ENCODE results near the gene S100A1. TPM values are rescaled to one million over a fixed set of nuclear protein-coding genes. Genes with fewer than 3 reads are reported as not detected.
A peak's percentile ranks its signal among the peaks of the same experiment; 100 is the strongest.

S100A1 gene
- total RNA-seq, 1 donor from 2014 or later: not detected

DNA sequence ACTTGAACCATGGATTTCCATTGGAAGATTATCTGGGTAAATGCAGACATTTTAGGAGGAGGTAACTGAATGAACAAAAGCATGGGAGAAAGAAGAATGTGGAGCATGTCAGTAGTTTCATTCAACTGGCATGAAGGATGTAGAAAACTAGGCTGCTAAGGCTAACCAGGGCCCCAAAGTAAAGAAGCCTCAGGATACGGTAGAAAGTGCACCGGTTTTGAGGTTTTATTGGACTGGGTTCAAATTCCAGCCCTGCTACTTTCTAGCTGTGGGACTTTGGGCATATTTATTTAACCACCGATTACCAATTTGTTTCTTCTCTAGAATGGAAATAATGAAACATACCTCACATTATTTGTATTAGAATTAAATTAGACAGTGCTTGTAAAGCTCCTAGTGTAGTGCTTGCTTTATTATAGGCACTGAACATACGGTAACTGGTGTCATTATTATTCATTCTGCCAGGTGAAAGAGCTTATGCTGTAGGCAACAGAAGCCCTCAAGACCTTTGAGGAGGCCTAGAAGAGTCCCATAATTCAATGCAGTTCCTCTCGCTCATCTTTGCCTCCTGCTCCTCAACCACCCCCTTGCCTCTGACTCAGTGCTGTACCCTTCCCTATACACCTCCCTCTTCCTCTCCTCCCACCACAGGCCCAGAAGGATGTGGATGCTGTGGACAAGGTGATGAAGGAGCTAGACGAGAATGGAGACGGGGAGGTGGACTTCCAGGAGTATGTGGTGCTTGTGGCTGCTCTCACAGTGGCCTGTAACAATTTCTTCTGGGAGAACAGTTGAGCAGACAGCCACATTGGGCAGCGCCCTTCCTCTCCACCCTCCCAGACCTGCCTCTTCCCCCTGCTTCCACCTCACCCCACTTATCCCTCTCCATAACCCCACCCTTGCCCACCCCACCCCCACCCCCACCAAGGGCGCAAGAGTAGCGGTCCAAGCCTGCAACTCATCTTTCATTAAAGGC is 3.1 kb downstream of the S100A1 start:
- no peak overlapping the region for H3K4me3 Mint-ChIP-seq (ENCODE audit: low read depth)
- DNase-seq (ENCODE audit: low spot score, unreplicated experiment): no peak
- TF ChIP-seq CTCF (IDR thresholded peaks at IDR 0.05; ENCODE audit: unreplicated experiment): no peak
- H3K27ac Mint-ChIP-seq: peak overlapping the region; percentile 80
- H3K27me3 Mint-ChIP-seq: no peaks in the 10 kb centered on the region
- peaks cover 35% of the 10 kb centered on the region for H3K4me1 Mint-ChIP-seq (ENCODE audit: low read depth)
- H3K36me3 Mint-ChIP-seq (ENCODE audit: insufficient read depth): peaks cover 4% of the 10 kb centered on the region
- peaks cover 4% of the 10 kb centered on the region for H3K9me3 Mint-ChIP-seq (ENCODE audit: low read depth)

DNA sequence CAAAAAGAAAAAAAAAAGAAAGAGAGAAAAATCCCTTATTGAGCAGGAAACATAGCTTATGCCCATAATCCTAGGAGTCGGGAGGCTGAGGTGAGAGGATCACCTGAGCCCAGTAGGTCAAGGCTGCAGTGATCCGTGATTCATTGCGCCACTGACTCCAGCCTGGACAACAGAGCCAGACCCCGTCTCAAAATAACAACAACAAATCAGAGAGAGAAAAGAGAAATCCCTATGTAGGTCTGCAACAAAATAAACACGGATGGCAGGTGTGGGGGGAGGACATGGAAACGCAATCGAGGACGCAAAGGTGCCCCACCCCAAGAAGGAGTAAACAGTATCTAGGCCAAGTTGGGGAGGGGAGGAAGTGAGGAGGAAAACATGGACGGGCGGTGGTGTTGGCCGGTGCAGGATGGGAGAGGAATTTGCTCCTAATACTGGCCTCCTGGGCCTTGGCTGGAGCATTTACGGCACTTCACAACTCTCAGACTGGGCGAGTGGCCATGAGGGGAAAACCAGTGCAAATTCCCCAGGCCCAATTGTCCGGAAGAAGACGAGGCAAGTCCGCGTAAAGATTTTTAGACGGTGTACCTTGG is 5.0 kb downstream of the S100A1 start:
- no peak for TF ChIP-seq CTCF (IDR thresholded peaks at IDR 0.05; ENCODE audit: unreplicated experiment)
- DNase-seq (ENCODE audit: low spot score, unreplicated experiment): no peak
- H3K4me3 Mint-ChIP-seq (ENCODE audit: low read depth): peak overlapping the region; percentile 99
- H3K27me3 Mint-ChIP-seq: no peaks in the 10 kb centered on the region
- H3K36me3 Mint-ChIP-seq (ENCODE audit: insufficient read depth): peaks cover 14% of the 10 kb centered on the region
- H3K27ac Mint-ChIP-seq: peak overlapping the region; percentile 100
- peaks cover 32% of the 10 kb centered on the region for H3K4me1 Mint-ChIP-seq (ENCODE audit: low read depth)
- peaks cover 4% of the 10 kb centered on the region for H3K9me3 Mint-ChIP-seq (ENCODE audit: low read depth)

GRCh38 chr1:153633754-153634665 is 5.8 kb downstream of the S100A1 start, which contains the start of gene CHTOP:
CHTOP (plus strand) TSS chr1:153634066; CDS start chr1:153636589, 2,523 bp downstream.
- Mint-ChIP-seq H3K4me3 (ENCODE audit: low read depth) (peak within 1 kb of the TSS; percentile 99), H3K9me3 (ENCODE audit: low read depth) (peaks cover 4% of the 10 kb centered on the region), H3K27me3 (no peaks in the 10 kb centered on the region), H3K27ac (peak within 1 kb of the TSS; percentile 100), H3K36me3 (ENCODE audit: insufficient read depth) (peaks cover 19% of the 10 kb centered on the region), H3K4me1 (ENCODE audit: low read depth) (peaks cover 36% of the 10 kb centered on the region)
- no peak for TF ChIP-seq CTCF (IDR thresholded peaks at IDR 0.05; ENCODE audit: unreplicated experiment)
- peak; percentile 87 for DNase-seq (ENCODE audit: low spot score, unreplicated experiment)

DNA sequence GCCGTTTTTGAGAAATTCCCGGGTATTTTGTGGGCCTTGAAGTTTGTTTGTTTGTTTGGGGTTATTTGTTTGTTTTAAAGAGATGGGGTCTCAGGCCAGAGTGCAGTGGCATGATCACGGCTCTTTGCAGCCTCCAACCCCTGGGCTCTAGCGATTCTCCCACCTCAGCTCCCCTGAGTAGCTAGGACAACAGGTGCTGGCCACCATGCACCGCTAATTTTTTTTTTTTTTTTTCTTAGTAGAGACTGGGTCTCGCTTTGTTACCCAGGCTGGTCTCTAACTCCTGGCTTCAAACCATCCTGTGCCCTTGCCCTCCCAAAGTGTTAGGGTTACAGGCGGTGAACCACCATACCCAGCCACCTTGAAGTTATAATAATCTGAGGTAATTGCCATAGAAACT is 7.6 kb downstream of the S100A1 start:
- Mint-ChIP-seq H3K4me1 (ENCODE audit: low read depth) (peaks cover 27% of the 10 kb centered on the region), H3K9me3 (ENCODE audit: low read depth) (peaks cover 4% of the 10 kb centered on the region), H3K4me3 (ENCODE audit: low read depth) (peak overlapping the region; percentile 69), H3K36me3 (ENCODE audit: insufficient read depth) (peaks cover 24% of the 10 kb centered on the region), H3K27me3 (no peaks in the 10 kb centered on the region), H3K27ac (peak overlapping the region; percentile 84)
- no peak for TF ChIP-seq CTCF (IDR thresholded peaks at IDR 0.05; ENCODE audit: unreplicated experiment)
- DNase-seq (ENCODE audit: low spot score, unreplicated experiment): no peak

All from progenitor cell of endocrine pancreas (in vitro differentiated cells).